ENCODE measurements around the gene MUC2. TPM values are rescaled to one million over a fixed set of nuclear protein-coding genes. Genes with fewer than 3 reads are reported as not detected.

The MUC2 gene
- total RNA-seq, 1 donor from 2014 or later = 2.7 TPM

- H3K36me3 Mint-ChIP-seq = no peaks in the 10 kb centered on the region
- H3K4me3 Mint-ChIP-seq = no peak overlapping the region
- DNase-seq (ENCODE audit: extremely low spot score, unreplicated experiment) = no peak
- peaks cover 10% of the 10 kb centered on the region for H3K27me3 Mint-ChIP-seq
- no peaks in the 10 kb centered on the region for H3K9me3 Mint-ChIP-seq
- peaks cover 4% of the 10 kb centered on the region for H3K4me1 Mint-ChIP-seq (ENCODE audit: unreplicated experiment)
- TF ChIP-seq, protein P1, sequence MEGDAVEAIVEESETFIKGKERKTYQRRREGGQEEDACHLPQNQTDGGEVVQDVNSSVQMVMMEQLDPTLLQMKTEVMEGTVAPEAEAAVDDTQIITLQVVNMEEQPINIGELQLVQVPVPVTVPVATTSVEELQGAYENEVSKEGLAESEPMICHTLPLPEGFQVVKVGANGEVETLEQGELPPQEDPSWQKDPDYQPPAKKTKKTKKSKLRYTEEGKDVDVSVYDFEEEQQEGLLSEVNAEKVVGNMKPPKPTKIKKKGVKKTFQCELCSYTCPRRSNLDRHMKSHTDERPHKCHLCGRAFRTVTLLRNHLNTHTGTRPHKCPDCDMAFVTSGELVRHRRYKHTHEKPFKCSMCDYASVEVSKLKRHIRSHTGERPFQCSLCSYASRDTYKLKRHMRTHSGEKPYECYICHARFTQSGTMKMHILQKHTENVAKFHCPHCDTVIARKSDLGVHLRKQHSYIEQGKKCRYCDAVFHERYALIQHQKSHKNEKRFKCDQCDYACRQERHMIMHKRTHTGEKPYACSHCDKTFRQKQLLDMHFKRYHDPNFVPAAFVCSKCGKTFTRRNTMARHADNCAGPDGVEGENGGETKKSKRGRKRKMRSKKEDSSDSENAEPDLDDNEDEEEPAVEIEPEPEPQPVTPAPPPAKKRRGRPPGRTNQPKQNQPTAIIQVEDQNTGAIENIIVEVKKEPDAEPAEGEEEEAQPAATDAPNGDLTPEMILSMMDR (conservative IDR thresholded peaks at IDR 0.05) = no peak
- no peak overlapping the region for H3K27ac Mint-ChIP-seq
These were observed 27.0 kb upstream of the MUC2 start for GRCh38 chr11:1047595-1048156.

- Mint-ChIP-seq H3K27ac (no peak overlapping the region), H3K27me3 (peaks cover 10% of the 10 kb centered on the region), H3K36me3 (no peaks in the 10 kb centered on the region), H3K9me3 (no peaks in the 10 kb centered on the region), H3K4me1 (ENCODE audit: unreplicated experiment) (peaks cover 4% of the 10 kb centered on the region), H3K4me3 (no peak overlapping the region)
- no peak for DNase-seq (ENCODE audit: extremely low spot score, unreplicated experiment)
- TF ChIP-seq, protein P1 (conservative IDR thresholded peaks at IDR 0.05) = no peak
These were observed 26.2 kb upstream of the MUC2 start for GRCh38 chr11:1048375-1049070.

DNA sequence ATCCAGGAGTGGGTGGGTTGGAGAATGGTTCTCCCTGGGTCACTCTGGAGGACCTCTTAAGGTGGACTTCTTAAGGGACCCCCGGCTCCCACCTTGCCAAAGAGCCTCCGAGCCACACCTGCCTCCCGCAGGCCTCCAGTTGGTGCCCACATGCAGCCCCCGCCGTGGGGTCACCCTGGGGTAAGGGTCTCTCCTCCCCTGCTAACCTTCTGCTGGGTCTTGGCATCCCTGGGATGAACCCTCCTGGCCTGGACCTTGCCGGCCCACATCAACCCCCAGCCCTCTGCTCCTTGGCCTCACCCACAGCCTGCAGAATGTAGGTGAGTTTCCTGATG lies 25.6 kb upstream of the MUC2 start:
- H3K4me3 Mint-ChIP-seq = no peak overlapping the region
- H3K9me3 Mint-ChIP-seq = no peaks in the 10 kb centered on the region
- peaks cover 7% of the 10 kb centered on the region for H3K27me3 Mint-ChIP-seq
- no peak overlapping the region for H3K27ac Mint-ChIP-seq
- peaks cover 4% of the 10 kb centered on the region for H3K4me1 Mint-ChIP-seq (ENCODE audit: unreplicated experiment)
- no peaks in the 10 kb centered on the region for H3K36me3 Mint-ChIP-seq
- DNase-seq (ENCODE audit: extremely low spot score, unreplicated experiment) = no peak
- TF ChIP-seq, protein P1 (conservative IDR thresholded peaks at IDR 0.05) = no peak

GRCh38 chr11:1049431-1049891 lies 25.2 kb upstream of the MUC2 start:
- peaks cover 7% of the 10 kb centered on the region for H3K27me3 Mint-ChIP-seq
- no peak for DNase-seq (ENCODE audit: extremely low spot score, unreplicated experiment)
- TF ChIP-seq, protein P1 (conservative IDR thresholded peaks at IDR 0.05) = no peak
- H3K4me3 Mint-ChIP-seq = no peak overlapping the region
- peaks cover 4% of the 10 kb centered on the region for H3K4me1 Mint-ChIP-seq (ENCODE audit: unreplicated experiment)
- H3K9me3 Mint-ChIP-seq = no peaks in the 10 kb centered on the region
- H3K27ac Mint-ChIP-seq = no peak overlapping the region
- no peaks in the 10 kb centered on the region for H3K36me3 Mint-ChIP-seq

- DNase-seq (ENCODE audit: extremely low spot score, unreplicated experiment) = no peak
- TF ChIP-seq, protein P1 (conservative IDR thresholded peaks at IDR 0.05) = no peak
- Mint-ChIP-seq H3K27ac (no peak overlapping the region), H3K27me3 (peaks cover 7% of the 10 kb centered on the region), H3K36me3 (no peaks in the 10 kb centered on the region), H3K4me3 (no peak overlapping the region), H3K9me3 (no peaks in the 10 kb centered on the region), H3K4me1 (ENCODE audit: unreplicated experiment) (peaks cover 4% of the 10 kb centered on the region)
These were observed 24.6 kb upstream of the MUC2 start for GRCh38 chr11:1049911-1050580.

Measured in type B pancreatic cell (in vitro differentiated cells).